Fibroblast of lung (primary cell): ENCODE results near the gene RASGEF1C. TPM values are rescaled to one million over a fixed set of nuclear protein-coding genes. Genes with fewer than 3 reads are reported as not detected.

Source experiments
- DNase-seq, 2 donors: peaks; one replicate each; pipeline versions ENCODE4 v3.0.0 to v3.0.0-alpha.2; 2010; ENCODE audit warnings: low read depth in 2 of 2
- H2AFZ ChIP-seq: 2 replicates; pipeline ENCODE4 v1.5.1; 2012; ENCODE audit warnings: low read length, control low read depth, inconsistent platforms
- H3K27ac ChIP-seq: 2 replicates; pipeline ENCODE4 v1.5.1; 2011; ENCODE audit warnings: low read length, control low read depth; ENCODE audit not compliant: insufficient read depth
- H3K27me3 ChIP-seq: 2 replicates; pipeline ENCODE4 v1.5.1; 2011; ENCODE audit warnings: mild to moderate bottlenecking, low read length; ENCODE audit not compliant: control insufficient read depth, insufficient read depth
- H3K36me3 ChIP-seq: 2 replicates; pipeline ENCODE4 v1.5.1; 2011; ENCODE audit warnings: low read length; ENCODE audit not compliant: control insufficient read depth, insufficient read depth
- H3K4me1 ChIP-seq: 2 replicates; pipeline ENCODE4 v1.5.1; 2011; ENCODE audit warnings: low read length; ENCODE audit not compliant: control insufficient read depth, insufficient read depth; ENCODE audit errors: extremely low read depth
- H3K4me2 ChIP-seq: 2 replicates; pipeline ENCODE4 v1.5.1; 2011; ENCODE audit warnings: low read length, control low read depth; ENCODE audit not compliant: insufficient read depth; ENCODE audit errors: extremely low read depth
- H3K4me3 ChIP-seq, 4 experiments: fragments of 200-600 bp in 1 of 4; sonication (generic) in 1 of 4; replicated peaks in 1 of 4; 2 replicates each; pipeline ENCODE4 v1.5.1; 2011 to 2016; ENCODE audit warnings: low read length in 4 of 4, low read depth in 3 of 4, mild to moderate bottlenecking in 3 of 4, control low read depth in 2 of 4, inconsistent platforms in 1 of 4, mixed read lengths in 1 of 4; ENCODE audit not compliant: insufficient read depth in 1 of 4; ENCODE audit errors: control extremely low read depth in 1 of 4
- H3K79me2 ChIP-seq: 2 replicates; pipeline ENCODE4 v1.5.1; 2012; ENCODE audit warnings: mild to moderate bottlenecking, low read length, inconsistent platforms; ENCODE audit not compliant: control insufficient read depth, insufficient read depth
- H3K9ac ChIP-seq: 2 replicates; pipeline ENCODE4 v1.5.1; 2011; ENCODE audit warnings: mild to moderate bottlenecking, low read length, control low read depth; ENCODE audit not compliant: insufficient read depth
- H3K9me3 ChIP-seq: 2 replicates; pipeline ENCODE4 v1.5.1; 2012; ENCODE audit warnings: low read depth, low read length; ENCODE audit not compliant: control insufficient read depth, insufficient read depth
- H4K20me1 ChIP-seq: 2 replicates; pipeline ENCODE4 v1.5.1; 2011; ENCODE audit warnings: low read length; ENCODE audit not compliant: control insufficient read depth, insufficient read depth; ENCODE audit errors: extremely low read depth
- CTCF ChIP-seq, 2 donors: IDR thresholded peaks in 1 of 2; conservative IDR thresholded peaks in 1 of 2; 1 replicate in 1 of 2; 2 replicates in 1 of 2; pipeline ENCODE4 v1.5.1; 2011 to 2012; ENCODE audit warnings: low read length in 2 of 2, control low read depth in 1 of 2, inconsistent platforms in 1 of 2, low read depth in 1 of 2, mild to moderate bottlenecking in 1 of 2
- EZH2 ChIP-seq: IDR thresholded peaks from 2 replicates; pipeline ENCODE4 v1.5.1; 2012; ENCODE audit warnings: low read length, control low read depth, mild to moderate bottlenecking; ENCODE audit errors: missing control alignments
- polyA minus RNA-seq: library from RNA; depleted of rRNA, polyadenylated mRNA; stranded (reverse); fragments of >200 nt; gene quantifications from 2 replicates; pipeline ENCODE4 v1.2.3, GENCODE V29; 2011; ENCODE audit warnings: low replicate concordance
- polyA plus RNA-seq, 2 donors: library from polyadenylated mRNA; depleted of rRNA in 1 of 2; stranded (reverse) in 1 of 2; unstranded in 1 of 2; fragments of >200 nt; gene quantifications; 2 replicates each; pipeline ENCODE4 v1.2.1, GENCODE V29; 2011 to 2012; ENCODE audit warnings: missing spikeins in 1 of 2
- total RNA-seq: library from RNA; depleted of rRNA; stranded (reverse); fragments of >200 nt; gene quantifications from 2 replicates; pipeline ENCODE4 v1.2.1, GENCODE V29; 2014

The RASGEF1C gene
- total RNA-seq (under 0.01 TPM in 2 replicates), polyA plus RNA-seq (0.03 TPM in 1 of 2 replicates, not detected in the other), polyA minus RNA-seq (not detected in 2 replicates)
- 0.14 TPM in 1 of 2 replicates, not detected in the other for polyA plus RNA-seq (2012)

GRCh38 chr5:180209137-180209581 lies at the start of gene RASGEF1C:
TSS of gene RASGEF1C (minus strand) at chr5:180209211. CDS start at chr5:180138052, 71,159 bp downstream.
- peak in 1 of 2 donors; percentile 18 for TF ChIP-seq CTCF (conservative IDR thresholded peaks at IDR 0.05 in 1 of 2, IDR thresholded peaks at IDR 0.05 in 1 of 2; ENCODE audit: low read depth in 1 of 2, low read length in 2 of 2)
- no peak for TF ChIP-seq EZH2
- Histone ChIP-seq H3K27ac (no peak within 1 kb of the TSS), H3K4me3 (peak within 1 kb of the TSS in 2 of 4 experiments; percentile 10 to 35), H3K9me3 (peaks cover 3% of the 10 kb centered on the region), H3K27me3 (peaks cover 10% of the 10 kb centered on the region), H3K9ac (no peak within 1 kb of the TSS), H3K79me2 (no peaks in the 10 kb centered on the region), H3K4me1 (no peaks in the 10 kb centered on the region), H3K36me3 (no peaks in the 10 kb centered on the region), H4K20me1 (no peaks in the 10 kb centered on the region), H2AFZ (no peak within 1 kb of the TSS), H3K4me2 (no peak within 1 kb of the TSS)
- peak; percentile 48 to 54 for DNase-seq

GRCh38 chr5:180253036-180253824 lies 44.2 kb upstream of the RASGEF1C start:
- Histone ChIP-seq H3K27ac (no peak overlapping the region), H3K9me3 (no peaks in the 10 kb centered on the region), H3K9ac (no peak overlapping the region), H2AFZ (no peak overlapping the region), H4K20me1 (no peaks in the 10 kb centered on the region), H3K4me1 (no peaks in the 10 kb centered on the region), H3K27me3 (no peaks in the 10 kb centered on the region), H3K79me2 (no peaks in the 10 kb centered on the region), H3K36me3 (no peaks in the 10 kb centered on the region), H3K4me2 (no peak overlapping the region), H3K4me3 (no peak overlapping the region)
- DNase-seq, result no peak
- TF ChIP-seq EZH2 (no peak), CTCF (conservative IDR thresholded peaks at IDR 0.05 in 1 of 2, IDR thresholded peaks at IDR 0.05 in 1 of 2; ENCODE audit: low read depth in 1 of 2, low read length in 2 of 2) (no peak)

- Histone ChIP-seq H3K36me3 (peaks cover 2% of the 10 kb centered on the region), H3K79me2 (no peaks in the 10 kb centered on the region), H3K4me3 (no peak overlapping the region), H3K4me2 (no peak overlapping the region), H3K27ac (no peak overlapping the region), H3K27me3 (no peaks in the 10 kb centered on the region), H3K4me1 (no peaks in the 10 kb centered on the region), H3K9ac (no peak overlapping the region), H2AFZ (no peak overlapping the region), H4K20me1 (no peaks in the 10 kb centered on the region), H3K9me3 (no peaks in the 10 kb centered on the region)
- DNase-seq, result no peak
- TF ChIP-seq CTCF (conservative IDR thresholded peaks at IDR 0.05 in 1 of 2, IDR thresholded peaks at IDR 0.05 in 1 of 2; ENCODE audit: low read depth in 1 of 2, low read length in 2 of 2) (no peak), EZH2 (no peak)
Measured at GRCh38 chr5:180251887-180252286, 42.9 kb upstream of the RASGEF1C start.
